Stimulated activated CD8-positive, alpha-beta memory T cell treated with anti-CD3 and anti-CD28 coated beads, Interleukin-7, amount 100 ng/mL, for 4 hours (primary cell): Measurements from ENCODE around the gene BCR.

Source experiments
- DNase-seq, 2 donors: peaks; one replicate each; pipeline ENCODE4 v3.0.0-alpha.2; 2020; ENCODE audit warnings: low read depth in 2 of 2

The BCR gene

GRCh38 chr22:23276656-23277582 lies 96.6 kb downstream of the BCR start:
- DNase-seq, result no peak

- no peak for DNase-seq
Measured at GRCh38 chr22:23277583-23278295, 97.4 kb downstream of the BCR start.

- peak; percentile 12 to 13 for DNase-seq
Measured at GRCh38 chr22:23278883-23279675, 98.8 kb downstream of the BCR start.

GRCh38 chr22:23279781-23280180 lies 99.5 kb downstream of the BCR start:
- no peak for DNase-seq

GRCh38 chr22:23280356-23281052 lies 100.2 kb downstream of the BCR start:
- no peak for DNase-seq

GRCh38 chr22:23281053-23281405 lies 100.7 kb downstream of the BCR start:
- DNase-seq, result no peak

GRCh38 chr22:23281406-23282088 lies 101.2 kb downstream of the BCR start:
- peak; percentile 65 to 69 for DNase-seq

- DNase-seq, result no peak
Measured at GRCh38 chr22:23282089-23282501, 101.8 kb downstream of the BCR start.

- DNase-seq, result no peak
Measured at GRCh38 chr22:23282516-23282915, 102.2 kb downstream of the BCR start.

GRCh38 chr22:23282986-23283385 lies 102.7 kb downstream of the BCR start:
- no peak for DNase-seq

- DNase-seq, result no peak
Measured at GRCh38 chr22:23283591-23284503, 103.5 kb downstream of the BCR start.

- no peak for DNase-seq
Measured at GRCh38 chr22:23284504-23285033, 104.3 kb downstream of the BCR start.

GRCh38 chr22:23285236-23285635 lies 104.9 kb downstream of the BCR start:
- DNase-seq, result no peak

GRCh38 chr22:23285734-23286133 lies 105.4 kb downstream of the BCR start:
- no peak for DNase-seq

- no peak for DNase-seq
Measured at GRCh38 chr22:23286296-23286695, 106.0 kb downstream of the BCR start.

- DNase-seq, result no peak
Measured at GRCh38 chr22:23287136-23288095, 107.1 kb downstream of the BCR start.

- DNase-seq, result no peak
Measured at GRCh38 chr22:23288301-23289129, 108.2 kb downstream of the BCR start.

- DNase-seq, result no peak
Measured at GRCh38 chr22:23289130-23289503, 108.8 kb downstream of the BCR start.
